GM12892 (cell line): Measurements from ENCODE around the gene USP48.
"Not testable (repeated sequence)": the region's sequence is repeated elsewhere in the genome, so short reads cannot be mapped to it uniquely, and the experiment has no call there.

Source experiments
- DNase-seq: peaks from one replicate; pipeline ENCODE4 v3.0.0; 2011; ENCODE audit not compliant: insufficient read length
- FAIRE-seq: peaks from 2 replicates; lab custom pipeline; 2011; peaks lifted over from hg19 to GRCh38; lab: Jason Lieb, UNC
- POLR2A ChIP-seq: IDR thresholded peaks from 2 replicates; pipeline ENCODE4 v1.6.1; 2011; ENCODE audit warnings: low read depth, low read length, control low read depth
- POLR2AphosphoS5 ChIP-seq: IDR thresholded peaks from 2 replicates; pipeline ENCODE4 v1.6.1; 2011; ENCODE audit warnings: low read depth, low read length, control low read depth
- TAF1 ChIP-seq: IDR thresholded peaks from 2 replicates; pipeline ENCODE4 v1.6.1; 2011; ENCODE audit warnings: low read depth, mild to moderate bottlenecking, control low read depth, low read length, borderline replicate concordance

The USP48 gene

GRCh38 chr1:21814241-21814918 is 31.4 kb upstream of the USP48 start:
- FAIRE-seq = peak; percentile 30
- TF ChIP-seq TAF1 (no peak), POLR2AphosphoS5 (no peak), POLR2A (no peak)
- DNase-seq = peak; percentile 75

- FAIRE-seq (no peak), DNase-seq (no peak)
- TF ChIP-seq POLR2A (no peak), POLR2AphosphoS5 (no peak), TAF1 (no peak)
These were observed 30.6 kb upstream of the USP48 start for GRCh38 chr1:21813542-21813941.

- no peak for FAIRE-seq
- no peak for DNase-seq
- TF ChIP-seq TAF1 = no peak
- no peak for TF ChIP-seq POLR2AphosphoS5
- no peak for TF ChIP-seq POLR2A
These were observed 28.9 kb upstream of the USP48 start, which contains the start of gene LDLRAD2 for GRCh38 chr1:21811875-21812305. Gene LDLRAD2, plus strand, starts transcription at chr1:21812265. Its CDS starts 187 bp downstream, at chr1:21812452.

GRCh38 chr1:21804536-21804935 is 21.6 kb upstream of the USP48 start:
- FAIRE-seq (no peak), DNase-seq (no peak)
- TF ChIP-seq POLR2A (no peak), POLR2AphosphoS5 (no peak), TAF1 (no peak)

- TF ChIP-seq POLR2AphosphoS5 (no peak), TAF1 (no peak), POLR2A (no peak)
- FAIRE-seq (no peak), DNase-seq (no peak)
These were observed 18.2 kb upstream of the USP48 start for GRCh38 chr1:21801100-21801499.

GRCh38 chr1:21799730-21800129 is 16.8 kb upstream of the USP48 start:
- FAIRE-seq = no peak
- DNase-seq = no peak
- no peak for TF ChIP-seq POLR2A
- no peak for TF ChIP-seq POLR2AphosphoS5
- TF ChIP-seq TAF1 = no peak

GRCh38 chr1:21795075-21795474 is 12.1 kb upstream of the USP48 start:
- TF ChIP-seq POLR2AphosphoS5 (no peak), TAF1 (no peak), POLR2A (no peak)
- DNase-seq (no peak), FAIRE-seq (no peak)

- TF ChIP-seq TAF1 (no peak), POLR2A (no peak), POLR2AphosphoS5 (no peak)
- DNase-seq = no peak
- no peak for FAIRE-seq
These were observed 11.7 kb upstream of the USP48 start for GRCh38 chr1:21794656-21795055.

GRCh38 chr1:21793104-21793503 is 10.2 kb upstream of the USP48 start:
- DNase-seq (no peak), FAIRE-seq (no peak)
- TF ChIP-seq POLR2A = no peak

GRCh38 chr1:21786640-21787039 is 3.7 kb upstream of the USP48 start:
- no peak for TF ChIP-seq TAF1
- TF ChIP-seq POLR2AphosphoS5 = no peak
- no peak for TF ChIP-seq POLR2A
- FAIRE-seq (no peak), DNase-seq (no peak)

GRCh38 chr1:21785764-21786163 is 2.8 kb upstream of the USP48 start:
- FAIRE-seq, DNase-seq: not testable (repeated sequence)

GRCh38 chr1:21783679-21784603 is 992 bp upstream of the USP48 start:
- TF ChIP-seq POLR2AphosphoS5 (no peak), TAF1 (no peak), POLR2A (no peak)
- FAIRE-seq (no peak), DNase-seq (no peak)
